Stimulated activated CD8-positive, alpha-beta memory T cell treated with anti-CD3 and anti-CD28 coated beads, Interleukin-4, amount 100 ng/mL, for 24 hours (primary cell): Measurements from ENCODE around the gene EGLN2.
"Not testable (repeated sequence)": the region's sequence is repeated elsewhere in the genome, so short reads cannot be mapped to it uniquely, and the experiment has no call there.

Experiments
- DNase-seq: peaks from one replicate; pipeline ENCODE4 v3.0.0-alpha.2; 2020; ENCODE audit warnings: low read depth

The EGLN2 gene

GRCh38 chr19:40846722-40847121, 47.7 kb downstream of the EGLN2 start:
- not testable (repeated sequence) for DNase-seq

GRCh38 chr19:40850277-40850676, 51.3 kb downstream of the EGLN2 start, which contains the start of gene CYP2A6:
TSS of gene CYP2A6 (minus strand) at chr19:40850447. CDS start at chr19:40850426, 21 bp downstream.
- DNase-seq = not testable (repeated sequence)

- not testable (repeated sequence) for DNase-seq
These were observed 53.6 kb downstream of the EGLN2 start for GRCh38 chr19:40852467-40853152.
